ENCODE results near the gene TMEM218.
A peak's percentile ranks its signal among the peaks of the same experiment; 100 is the strongest.

TMEM218 gene

GRCh38 chr11:125111343-125112207 is at the start of gene TMEM218:
Gene TMEM218 (minus strand): TSS chr11:125111626. CDS start chr11:125102241, 9,385 bp downstream.
- Histone ChIP-seq H3K4me1 (peaks cover 0 to 9% (median 2%) of the 10 kb centered on the region in 4 donors), H3K9me3 (no peaks in the 10 kb centered on the region), H3K4me3 (peak within 1 kb of the TSS; percentile 66 to 95), H3K36me3 (no peaks in the 10 kb centered on the region), H3K27me3 (no peaks in the 10 kb centered on the region), H3K27ac (peak within 1 kb of the TSS; percentile 79 to 85)
- peak in 1 of 2 experiments; percentile 35 for TF ChIP-seq CTCF (IDR thresholded peaks at IDR 0.05)
- intact Hi-C loops (cut with DNase I; ENCODE audit: low total_unique reads), result no loop called here
- DNase-seq, result peak; percentile 99 to 100

- Histone ChIP-seq H3K4me1 (no peaks in the 10 kb centered on the region), H3K4me3 (no peak overlapping the region), H3K9me3 (no peaks in the 10 kb centered on the region), H3K27ac (no peak overlapping the region), H3K27me3 (peaks cover 0 to 10% of the 10 kb centered on the region in 2 donors), H3K36me3 (no peaks in the 10 kb centered on the region)
- no peak for TF ChIP-seq CTCF (IDR thresholded peaks at IDR 0.05)
- DNase-seq, result no peak
- intact Hi-C loops (cut with DNase I; ENCODE audit: low total_unique reads), result no loop called here
Measured at GRCh38 chr11:125157953-125158680, 46.7 kb upstream of the TMEM218 start.

GRCh38 chr11:125157118-125157733 is 45.8 kb upstream of the TMEM218 start:
- no peak for DNase-seq
- intact Hi-C loops (cut with DNase I; ENCODE audit: low total_unique reads), result no loop called here
- TF ChIP-seq CTCF (IDR thresholded peaks at IDR 0.05), result no peak
- H3K4me3 ChIP-seq, result no peak overlapping the region
- H3K36me3 ChIP-seq, result no peaks in the 10 kb centered on the region
- H3K9me3 ChIP-seq, result no peaks in the 10 kb centered on the region
- no peak overlapping the region for H3K27ac ChIP-seq
- H3K4me1 ChIP-seq, result no peaks in the 10 kb centered on the region
- peaks cover 0 to 10% of the 10 kb centered on the region in 2 donors for H3K27me3 ChIP-seq

GRCh38 chr11:125156346-125157117 is 45.1 kb upstream of the TMEM218 start:
- TF ChIP-seq CTCF (IDR thresholded peaks at IDR 0.05), result no peak
- no peak overlapping the region for H3K4me3 ChIP-seq
- H3K27me3 ChIP-seq, result peaks cover 0 to 10% of the 10 kb centered on the region in 2 donors
- H3K4me1 ChIP-seq, result no peaks in the 10 kb centered on the region
- H3K9me3 ChIP-seq, result no peaks in the 10 kb centered on the region
- DNase-seq, result no peak
- H3K27ac ChIP-seq, result no peak overlapping the region
- H3K36me3 ChIP-seq, result no peaks in the 10 kb centered on the region
- intact Hi-C loops (cut with DNase I; ENCODE audit: low total_unique reads), result no loop called here

- H3K9me3 ChIP-seq, result no peaks in the 10 kb centered on the region
- no peak for TF ChIP-seq CTCF (IDR thresholded peaks at IDR 0.05)
- H3K4me1 ChIP-seq, result no peaks in the 10 kb centered on the region
- H3K27me3 ChIP-seq, result peaks cover 0 to 10% of the 10 kb centered on the region in 2 donors
- H3K36me3 ChIP-seq, result no peaks in the 10 kb centered on the region
- intact Hi-C loops (cut with DNase I; ENCODE audit: low total_unique reads), result no loop called here
- no peak overlapping the region for H3K27ac ChIP-seq
- no peak for DNase-seq
- no peak overlapping the region for H3K4me3 ChIP-seq
Measured at GRCh38 chr11:125155767-125156166, 44.3 kb upstream of the TMEM218 start.

Measured in tibial artery (tissue), 4 donors.